ENCODE measurements around the gene DGUOK.

DGUOK gene

GRCh38 chr2:73904952-73905351 lies 21.7 kb upstream of the DGUOK start:
- H3K27ac Mint-ChIP-seq (ENCODE audit: low read depth): no peak overlapping the region
- H3K36me3 Mint-ChIP-seq (ENCODE audit: insufficient read depth): no peaks in the 10 kb centered on the region
- DNase-seq (ENCODE audit: low spot score in 2 of 2): no peak
- H3K27me3 Mint-ChIP-seq: peaks cover 10% of the 10 kb centered on the region
- ATAC-seq (replicated peaks; ENCODE audit: extremely low read depth, poor library complexity, severe bottlenecking): no peak
- H3K4me1 Mint-ChIP-seq: no peaks in the 10 kb centered on the region
- H3K4me3 Mint-ChIP-seq: no peak overlapping the region
- no peaks in the 10 kb centered on the region for H3K9me3 Mint-ChIP-seq

- H3K27ac Mint-ChIP-seq (ENCODE audit: low read depth): no peak overlapping the region
- no peak overlapping the region for H3K4me3 Mint-ChIP-seq
- H3K36me3 Mint-ChIP-seq (ENCODE audit: insufficient read depth): no peaks in the 10 kb centered on the region
These were observed 19.7 kb upstream of the DGUOK start for GRCh38 chr2:73906847-73907505.

GRCh38 chr2:73907840-73908452 lies 18.7 kb upstream of the DGUOK start:
- Mint-ChIP-seq H3K27ac (ENCODE audit: low read depth) (no peak overlapping the region), H3K4me3 (no peak overlapping the region), H3K27me3 (peaks cover under 1% of the 10 kb centered on the region), H3K9me3 (no peaks in the 10 kb centered on the region), H3K36me3 (ENCODE audit: insufficient read depth) (no peaks in the 10 kb centered on the region), H3K4me1 (no peaks in the 10 kb centered on the region)
- ATAC-seq (replicated peaks; ENCODE audit: extremely low read depth, poor library complexity, severe bottlenecking) (peak; percentile 67), DNase-seq (ENCODE audit: low spot score in 2 of 2) (no peak)

More at GRCh38 chr2:73906847-73907505, 19.7 kb upstream of the DGUOK start:
- Mint-ChIP-seq H3K4me1 (no peaks in the 10 kb centered on the region), H3K9me3 (no peaks in the 10 kb centered on the region), H3K27me3 (peaks cover 10% of the 10 kb centered on the region)
- no peak for DNase-seq (ENCODE audit: low spot score in 2 of 2)
- ATAC-seq (replicated peaks; ENCODE audit: extremely low read depth, poor library complexity, severe bottlenecking): no peak

- Mint-ChIP-seq H3K9me3 (no peaks in the 10 kb centered on the region), H3K27ac (ENCODE audit: low read depth) (no peak overlapping the region), H3K4me1 (no peaks in the 10 kb centered on the region), H3K27me3 (no peaks in the 10 kb centered on the region), H3K4me3 (no peak overlapping the region), H3K36me3 (ENCODE audit: insufficient read depth) (no peaks in the 10 kb centered on the region)
- no peak for ATAC-seq (replicated peaks; ENCODE audit: extremely low read depth, poor library complexity, severe bottlenecking)
- DNase-seq (ENCODE audit: low spot score in 2 of 2): no peak
These were observed 17.7 kb upstream of the DGUOK start for GRCh38 chr2:73908689-73909652.

GRCh38 chr2:73910873-73911547 lies 15.7 kb upstream of the DGUOK start:
- peaks cover 3% of the 10 kb centered on the region for H3K36me3 Mint-ChIP-seq (ENCODE audit: insufficient read depth)
- no peaks in the 10 kb centered on the region for H3K27me3 Mint-ChIP-seq
- no peak for DNase-seq (ENCODE audit: low spot score in 2 of 2)
- no peaks in the 10 kb centered on the region for H3K9me3 Mint-ChIP-seq
- no peak overlapping the region for H3K4me3 Mint-ChIP-seq
- no peak for ATAC-seq (replicated peaks; ENCODE audit: extremely low read depth, poor library complexity, severe bottlenecking)
- no peak overlapping the region for H3K27ac Mint-ChIP-seq (ENCODE audit: low read depth)
- H3K4me1 Mint-ChIP-seq: no peaks in the 10 kb centered on the region

- DNase-seq (ENCODE audit: low spot score in 2 of 2): no peak
- H3K9me3 Mint-ChIP-seq: no peaks in the 10 kb centered on the region
- no peak overlapping the region for H3K27ac Mint-ChIP-seq (ENCODE audit: low read depth)
- H3K36me3 Mint-ChIP-seq (ENCODE audit: insufficient read depth): peaks cover 3% of the 10 kb centered on the region
- ATAC-seq (replicated peaks; ENCODE audit: extremely low read depth, poor library complexity, severe bottlenecking): no peak
- H3K4me3 Mint-ChIP-seq: no peak overlapping the region
- H3K4me1 Mint-ChIP-seq: no peaks in the 10 kb centered on the region
- H3K27me3 Mint-ChIP-seq: no peaks in the 10 kb centered on the region
These were observed 15.0 kb upstream of the DGUOK start for GRCh38 chr2:73911548-73912208.

GRCh38 chr2:73913414-73914054 lies 13.1 kb upstream of the DGUOK start:
- ATAC-seq (replicated peaks; ENCODE audit: extremely low read depth, poor library complexity, severe bottlenecking): no peak
- Mint-ChIP-seq H3K27ac (ENCODE audit: low read depth) (no peak overlapping the region), H3K4me1 (no peaks in the 10 kb centered on the region)

GRCh38 chr2:73914667-73915066 lies 12.0 kb upstream of the DGUOK start:
- H3K4me3 Mint-ChIP-seq: no peak overlapping the region
- peaks cover 3% of the 10 kb centered on the region for H3K36me3 Mint-ChIP-seq (ENCODE audit: insufficient read depth)
- ATAC-seq (replicated peaks; ENCODE audit: extremely low read depth, poor library complexity, severe bottlenecking): no peak
- H3K27ac Mint-ChIP-seq (ENCODE audit: low read depth): no peak overlapping the region
- no peaks in the 10 kb centered on the region for H3K27me3 Mint-ChIP-seq
- DNase-seq (ENCODE audit: low spot score in 2 of 2): no peak
- H3K9me3 Mint-ChIP-seq: no peaks in the 10 kb centered on the region
- no peaks in the 10 kb centered on the region for H3K4me1 Mint-ChIP-seq

More at GRCh38 chr2:73913414-73914054, 13.1 kb upstream of the DGUOK start:
- DNase-seq (ENCODE audit: low spot score in 2 of 2): no peak
- Mint-ChIP-seq H3K27me3 (no peaks in the 10 kb centered on the region), H3K4me3 (no peak overlapping the region), H3K9me3 (no peaks in the 10 kb centered on the region), H3K36me3 (ENCODE audit: insufficient read depth) (peaks cover 3% of the 10 kb centered on the region)

- no peak for ATAC-seq (replicated peaks; ENCODE audit: extremely low read depth, poor library complexity, severe bottlenecking)
- Mint-ChIP-seq H3K36me3 (ENCODE audit: insufficient read depth) (peaks cover 3% of the 10 kb centered on the region), H3K27ac (ENCODE audit: low read depth) (no peak overlapping the region)
These were observed 11.2 kb upstream of the DGUOK start for GRCh38 chr2:73915437-73915993.

GRCh38 chr2:73916666-73917065 lies 10.0 kb upstream of the DGUOK start:
- Mint-ChIP-seq H3K27ac (ENCODE audit: low read depth) (no peak overlapping the region), H3K4me3 (no peak overlapping the region), H3K36me3 (ENCODE audit: insufficient read depth) (peaks cover 3% of the 10 kb centered on the region), H3K27me3 (no peaks in the 10 kb centered on the region), H3K4me1 (no peaks in the 10 kb centered on the region), H3K9me3 (no peaks in the 10 kb centered on the region)
- no peak for DNase-seq (ENCODE audit: low spot score in 2 of 2)
- ATAC-seq (replicated peaks; ENCODE audit: extremely low read depth, poor library complexity, severe bottlenecking): no peak

More at GRCh38 chr2:73915437-73915993, 11.2 kb upstream of the DGUOK start:
- H3K27me3 Mint-ChIP-seq: no peaks in the 10 kb centered on the region
- H3K4me3 Mint-ChIP-seq: no peak overlapping the region
- H3K4me1 Mint-ChIP-seq: no peaks in the 10 kb centered on the region
- H3K9me3 Mint-ChIP-seq: no peaks in the 10 kb centered on the region
- DNase-seq (ENCODE audit: low spot score in 2 of 2): no peak

- no peak overlapping the region for H3K27ac Mint-ChIP-seq (ENCODE audit: low read depth)
- no peaks in the 10 kb centered on the region for H3K4me1 Mint-ChIP-seq
- no peak overlapping the region for H3K4me3 Mint-ChIP-seq
- DNase-seq (ENCODE audit: low spot score in 2 of 2) (no peak), ATAC-seq (replicated peaks; ENCODE audit: extremely low read depth, poor library complexity, severe bottlenecking) (no peak)
- no peaks in the 10 kb centered on the region for H3K9me3 Mint-ChIP-seq
- peaks cover 3% of the 10 kb centered on the region for H3K36me3 Mint-ChIP-seq (ENCODE audit: insufficient read depth)
- no peaks in the 10 kb centered on the region for H3K27me3 Mint-ChIP-seq
These were observed 9.4 kb upstream of the DGUOK start for GRCh38 chr2:73917296-73917695.

Data from central memory CD8-positive, alpha-beta T cell (primary cell).